ENCODE results near the gene WHRN.

WHRN gene

DNA sequence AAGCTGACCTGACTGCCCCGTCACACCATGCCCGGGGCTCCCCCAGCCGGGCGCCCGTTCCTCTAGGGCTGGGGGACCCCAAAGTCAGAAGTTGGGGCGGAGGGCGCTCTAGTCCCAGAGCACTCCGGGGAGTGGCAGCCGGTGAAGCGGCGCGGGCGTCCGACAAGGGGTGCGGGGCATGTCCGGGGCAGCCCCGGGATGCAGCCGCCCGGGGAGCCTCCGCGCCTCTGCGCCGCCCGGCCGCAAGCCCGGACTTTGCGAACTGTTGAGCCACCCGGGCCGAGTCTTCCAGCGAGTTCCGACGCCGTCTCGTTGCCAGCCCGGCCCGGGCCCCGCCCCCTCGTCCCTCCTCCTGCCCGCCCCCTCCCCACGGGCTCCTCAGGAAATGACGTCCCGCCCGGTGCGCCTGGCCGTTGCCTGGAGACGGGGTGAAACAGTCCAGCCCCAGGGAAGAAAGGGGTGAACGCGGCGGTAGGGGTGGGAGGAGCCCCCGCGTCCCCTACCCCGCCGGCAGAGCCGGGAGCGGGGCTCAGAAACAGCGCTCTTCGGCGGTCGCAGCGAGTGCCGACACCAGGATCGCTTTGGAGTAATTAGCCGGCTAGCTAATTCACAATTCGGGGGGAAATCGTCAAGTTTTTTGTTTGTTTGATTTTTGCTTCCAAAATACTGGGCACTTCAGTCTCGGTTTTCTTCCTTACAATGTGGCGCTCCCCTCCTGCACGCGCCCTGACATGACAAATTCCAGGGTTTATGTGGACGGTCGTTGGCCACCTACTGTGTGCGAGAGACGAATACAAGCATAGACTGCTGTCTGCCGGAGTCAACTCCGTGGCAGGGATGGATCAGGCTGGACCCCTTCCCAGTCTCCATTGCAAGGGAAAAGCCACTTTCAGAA lies at the start of gene WHRN:
WHRN (minus strand) TSS at position 287 of the 895 bp plus-strand sequence. CDS start 672 bp downstream, outside the sequence.
- peak; percentile 83 to 99 (median 90) for DNase-seq

DNA sequence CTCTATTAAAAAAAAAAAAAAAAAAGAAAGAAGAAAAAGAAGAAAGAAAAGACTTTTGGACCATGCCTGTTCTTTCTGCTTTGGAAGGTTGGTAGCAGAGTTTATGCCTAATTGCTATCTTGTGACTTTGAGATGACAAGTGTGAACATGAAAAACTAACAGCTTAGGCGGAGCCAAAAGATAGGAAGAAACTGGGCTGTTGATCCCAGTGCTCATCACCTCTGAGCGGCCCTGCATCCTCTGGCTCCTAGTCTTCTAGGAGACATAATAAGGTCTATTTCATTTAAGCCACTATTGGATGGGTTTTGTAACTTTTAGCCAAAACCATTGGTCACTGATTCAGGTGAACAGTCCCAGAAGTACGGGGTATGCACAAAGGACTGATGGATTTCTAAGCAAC lies 47.9 kb upstream of the WHRN start:
- DNase-seq = no peak
- intact Hi-C loops (cut with DNase I) = no loop called here

More for the DNA sequence above, at the start of gene WHRN:
- intact Hi-C loops (cut with DNase I) = loop anchor here (2.0 to 5.0 kb wide), 2 partner anchors 71 to 82 kb away; partner anchors contain the start of gene ATP6V1G1

DNA sequence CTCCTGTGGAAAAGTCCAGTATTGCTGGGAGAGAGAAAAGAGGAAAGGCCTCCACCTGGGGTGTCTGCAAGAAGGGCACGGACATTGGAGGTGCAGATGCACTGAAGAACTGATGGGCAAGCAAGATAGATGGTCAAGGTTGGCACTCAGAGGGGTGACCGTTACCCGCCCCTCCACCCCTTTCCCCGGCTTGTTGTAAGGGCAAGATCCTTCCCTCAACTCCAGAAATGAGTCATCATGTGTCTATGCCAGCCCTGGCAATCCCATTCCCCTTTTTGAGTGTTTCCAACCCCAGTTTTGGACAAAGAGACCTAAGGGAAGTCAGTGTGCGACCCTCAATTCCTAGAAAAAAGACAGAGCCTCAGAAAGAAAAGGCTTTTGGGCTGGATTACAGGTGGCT lies 47.4 kb upstream of the WHRN start:
- DNase-seq = no peak

DNA sequence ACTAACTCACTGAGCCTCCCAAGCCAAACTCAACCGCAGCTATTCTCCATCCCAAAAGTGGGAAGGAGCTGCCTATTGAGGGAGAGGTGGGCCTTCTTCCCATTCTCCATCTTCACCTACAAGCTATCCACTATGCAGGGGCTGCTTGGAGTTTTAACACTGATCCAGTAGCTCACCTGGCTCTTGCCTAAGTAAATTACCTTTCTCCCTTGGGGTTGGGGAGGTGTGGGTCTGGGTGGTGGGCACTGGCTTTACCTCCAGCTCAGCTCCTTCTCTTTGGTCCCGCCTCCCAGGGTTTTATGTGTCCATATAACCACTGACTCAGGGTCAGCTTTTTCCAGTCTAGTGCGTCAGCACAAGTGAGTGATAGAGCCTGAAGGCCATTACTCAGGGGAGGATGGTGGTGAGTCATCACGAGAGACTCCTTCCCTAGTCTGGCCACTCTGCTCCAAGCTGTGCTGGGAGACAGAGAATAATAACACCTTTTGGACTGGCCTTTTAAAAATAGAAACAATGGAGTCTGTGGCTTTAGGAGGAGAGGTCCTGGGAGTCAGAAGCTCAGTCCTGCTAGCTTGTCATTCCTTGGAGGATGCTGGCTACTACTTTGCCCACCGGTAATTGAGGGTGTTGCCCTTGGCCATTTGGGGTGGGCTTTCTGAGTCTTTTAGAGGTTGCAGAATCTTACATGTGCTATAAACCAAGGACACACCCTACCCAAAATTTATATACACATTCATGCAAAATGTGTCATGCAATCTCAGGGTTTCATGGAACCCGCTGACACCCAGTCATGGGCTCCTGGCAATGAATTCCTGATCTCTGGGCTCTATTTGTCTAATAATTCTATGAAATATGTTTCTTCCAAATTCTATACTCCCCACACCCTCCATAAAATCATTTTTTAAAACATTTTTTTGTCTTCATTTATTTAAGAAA lies 46.7 kb upstream of the WHRN start:
- intact Hi-C loops (cut with DNase I) = no loop called here
- no peak for DNase-seq

More for the DNA sequence above, 47.4 kb upstream of the WHRN start:
- intact Hi-C loops (cut with DNase I) = no loop called here

DNA sequence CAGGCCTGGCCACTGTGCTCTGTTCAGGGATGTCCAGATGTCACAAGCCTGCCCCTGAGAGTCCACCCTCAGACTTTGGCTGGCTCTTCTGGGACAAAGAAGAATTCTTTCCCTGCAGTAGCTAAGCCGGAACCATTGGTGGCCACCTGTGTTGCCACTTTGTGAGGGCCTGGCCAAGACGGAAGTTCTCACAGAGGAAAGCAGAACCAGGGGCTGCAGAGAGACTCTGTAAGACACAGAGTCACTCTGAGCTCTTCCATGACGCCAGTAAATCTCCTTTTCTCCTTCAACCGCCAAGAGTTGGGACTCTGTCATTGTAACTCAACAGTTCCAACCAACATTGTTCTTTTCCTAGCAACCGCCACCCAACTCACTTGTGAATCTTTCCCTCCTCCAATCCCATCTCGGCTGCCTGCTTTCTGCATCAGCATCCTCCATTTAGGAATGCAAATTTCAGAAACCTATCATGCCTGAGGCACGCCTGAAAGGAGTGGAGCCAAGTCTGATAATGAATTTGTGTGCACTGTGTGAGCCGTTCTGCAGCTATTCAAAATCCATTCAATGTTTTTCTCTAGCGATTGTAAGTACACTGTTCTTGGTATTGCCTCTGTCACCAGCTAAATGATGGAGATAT lies 44.5 kb upstream of the WHRN start:
- DNase-seq = no peak
- intact Hi-C loops (cut with DNase I) = no loop called here

DNA sequence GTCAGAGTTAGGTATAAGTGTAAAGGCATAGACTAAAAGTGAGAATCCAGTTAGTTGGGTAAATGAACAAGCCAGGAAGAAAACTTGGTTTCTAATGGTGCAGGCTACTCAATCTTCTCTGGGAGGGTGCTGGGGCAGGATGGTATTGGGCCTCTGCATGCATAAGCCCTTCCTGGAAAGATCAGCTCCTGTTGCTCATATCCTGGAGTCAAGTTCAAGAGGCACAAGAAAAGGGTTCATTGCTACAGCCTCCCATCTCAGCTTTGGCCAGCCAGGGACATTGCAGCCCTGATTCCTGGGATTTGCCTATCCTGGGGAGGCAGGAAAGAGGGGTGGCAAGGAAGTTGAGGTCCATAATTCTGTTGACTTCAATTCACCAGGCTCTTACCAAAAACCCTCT lies 41.6 kb upstream of the WHRN start:
- DNase-seq = no peak
- intact Hi-C loops (cut with DNase I) = no loop called here

DNA sequence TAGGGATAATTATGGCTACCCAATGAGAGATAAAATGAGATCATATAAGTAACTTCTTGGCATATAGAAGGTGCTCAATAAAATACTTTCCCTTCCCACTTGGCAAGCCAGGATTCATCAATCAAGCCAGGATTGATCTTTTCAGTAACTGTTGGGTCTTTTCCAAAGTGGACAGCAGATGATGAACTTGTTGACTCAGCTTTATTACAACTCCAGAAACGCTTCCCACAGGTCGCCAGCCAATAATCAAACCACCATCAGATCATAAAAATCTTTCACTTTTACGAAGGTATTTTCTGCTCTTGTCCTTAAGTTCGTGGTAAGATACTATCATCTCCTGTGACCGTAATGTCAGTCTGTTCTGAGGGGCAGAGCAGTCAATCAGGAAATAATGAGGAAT lies 39.8 kb upstream of the WHRN start:
- intact Hi-C loops (cut with DNase I) = no loop called here
- DNase-seq = no peak

DNA sequence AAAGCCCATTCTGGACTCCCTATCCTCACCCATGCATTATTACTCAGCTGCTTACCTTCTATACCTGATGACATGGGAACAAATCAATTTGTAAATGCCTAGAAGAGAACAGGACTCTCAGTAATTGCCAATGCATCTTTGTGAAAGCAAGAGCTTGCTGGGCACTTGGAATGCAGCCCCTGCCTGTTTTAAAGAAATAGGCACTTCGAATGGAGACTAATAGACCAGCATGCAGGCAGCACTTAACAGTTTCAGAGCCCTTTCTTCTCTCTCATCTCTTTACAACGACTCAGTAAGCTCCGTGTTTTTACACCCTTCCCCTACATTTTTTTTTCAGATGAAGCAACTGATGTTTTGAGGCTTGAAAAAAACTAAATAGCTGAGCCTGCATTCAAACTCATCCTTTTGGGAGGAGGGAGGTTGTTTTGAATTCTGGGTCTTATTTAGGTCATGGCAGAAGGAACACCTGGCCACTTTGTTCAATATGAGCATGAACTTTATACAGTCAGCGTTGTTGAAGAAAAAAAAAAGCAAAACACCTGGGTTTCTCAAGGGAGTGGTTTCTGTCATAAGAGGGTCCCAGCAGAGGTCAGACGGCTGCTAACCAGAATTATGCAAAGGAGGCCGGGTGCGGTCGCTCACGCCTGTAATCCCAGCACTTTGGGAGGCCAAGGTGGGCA lies 34.6 kb upstream of the WHRN start:
- intact Hi-C loops (cut with DNase I) = no loop called here
- no peak for DNase-seq

DNA sequence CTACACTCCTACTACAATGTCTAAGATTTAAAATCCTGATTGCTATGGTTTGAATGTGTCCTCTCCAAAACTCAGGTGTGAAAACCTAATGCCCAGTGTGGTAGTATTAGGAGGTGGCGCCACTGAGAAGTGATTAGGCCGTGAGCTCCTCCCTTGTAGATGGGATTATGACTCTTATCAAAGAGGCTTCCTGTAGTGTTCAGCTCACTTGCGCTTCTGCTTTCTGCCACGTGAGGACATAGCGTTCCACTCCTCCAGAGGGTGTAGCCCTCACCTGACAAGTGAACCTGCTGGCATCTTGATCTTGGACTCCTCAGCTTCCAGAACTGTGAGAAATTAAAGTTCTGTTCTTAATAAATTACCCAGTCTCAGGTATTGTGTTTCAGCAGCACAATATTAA lies 33.0 kb upstream of the WHRN start:
- intact Hi-C loops (cut with DNase I) = no loop called here
- no peak for DNase-seq

DNA sequence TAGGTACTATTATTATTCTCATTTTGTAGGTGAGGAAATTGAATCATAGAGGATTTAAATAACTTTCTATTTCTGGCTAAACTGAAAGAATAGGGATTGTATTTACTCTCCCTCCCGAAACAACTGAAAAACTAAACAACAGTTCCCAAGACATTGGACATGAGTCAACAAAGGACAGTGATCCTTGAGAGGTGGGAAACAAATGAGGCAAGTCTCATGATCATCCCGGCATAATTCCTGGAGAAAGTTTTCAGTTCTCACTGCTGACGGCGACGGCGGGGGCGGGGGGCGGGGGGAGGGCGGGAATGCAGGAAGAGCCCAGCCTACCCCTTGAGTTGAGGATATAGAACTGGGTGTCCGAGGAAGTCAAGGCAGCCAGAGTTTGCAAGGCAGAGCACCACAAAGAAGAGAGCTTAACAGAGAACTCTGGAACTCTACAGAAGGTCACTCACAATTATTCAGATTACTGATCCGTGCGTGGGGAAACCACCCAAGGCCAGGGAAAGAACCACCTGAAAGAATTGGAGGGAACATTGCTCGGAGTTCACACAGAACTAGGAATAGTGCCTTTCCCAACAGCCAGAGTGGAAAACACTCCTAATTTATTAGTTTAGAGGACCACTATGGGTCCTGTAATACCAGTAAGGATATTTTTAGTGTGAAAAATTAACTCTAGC lies 27.4 kb upstream of the WHRN start:
- DNase-seq = no peak
- intact Hi-C loops (cut with DNase I) = no loop called here

DNA sequence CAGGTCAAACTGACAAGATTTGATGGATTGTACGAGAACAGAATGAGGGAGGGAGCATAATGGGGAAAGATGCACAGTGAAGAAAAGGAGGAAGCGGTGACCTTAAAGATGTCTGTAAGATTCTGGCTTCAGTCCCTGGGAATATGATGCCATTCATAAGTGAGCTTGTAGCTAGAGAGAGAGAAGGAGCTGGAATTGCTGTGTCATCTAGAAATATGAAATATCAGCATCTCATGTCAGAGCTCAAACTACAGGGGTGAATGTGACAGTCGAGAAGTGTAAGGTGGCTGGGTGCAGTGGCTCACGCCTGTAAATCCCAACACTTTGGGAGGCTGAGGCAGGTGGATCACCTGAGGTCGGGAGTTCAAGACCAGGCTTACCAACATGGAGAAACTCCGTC lies 24.0 kb upstream of the WHRN start:
- no peak for DNase-seq
- intact Hi-C loops (cut with DNase I) = no loop called here

DNA sequence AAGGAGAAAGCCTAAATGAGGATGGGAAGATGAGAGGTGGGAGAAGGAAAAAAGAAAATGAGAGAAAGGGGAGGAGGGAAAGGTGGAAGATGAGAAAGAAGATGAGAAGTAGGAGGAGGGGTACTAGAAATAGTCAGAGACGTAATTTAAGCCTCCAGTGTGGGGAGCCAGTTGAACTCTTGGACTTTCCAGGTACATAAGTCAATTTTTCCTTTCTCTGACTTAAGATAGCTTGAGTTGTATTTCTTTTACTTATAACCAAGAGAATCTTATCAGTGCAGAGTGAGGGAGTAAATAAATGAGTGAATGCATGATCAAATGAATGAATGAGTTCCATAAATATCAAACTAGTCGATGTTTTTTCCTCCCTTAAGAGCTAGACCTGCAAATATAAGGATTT lies 21.5 kb upstream of the WHRN start:
- intact Hi-C loops (cut with DNase I) = no loop called here
- no peak for DNase-seq

DNA sequence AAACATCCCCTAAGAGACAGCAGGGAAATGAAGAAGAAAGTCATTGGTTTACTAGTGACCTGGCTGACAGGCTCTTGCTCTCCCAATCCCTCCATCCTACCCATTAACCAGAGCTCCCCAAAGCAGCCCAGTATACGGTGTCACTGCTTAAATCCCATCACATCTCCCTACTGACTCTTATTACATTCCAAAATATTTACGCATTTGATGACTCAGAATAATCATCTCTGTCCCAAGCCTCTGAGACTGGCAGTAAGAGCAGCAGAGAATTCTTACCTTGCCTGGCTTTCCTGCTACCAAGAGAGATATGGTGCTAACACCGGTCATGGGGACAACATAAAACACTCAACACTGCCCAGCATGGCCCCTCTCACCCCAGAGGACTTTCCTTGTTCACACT lies 20.2 kb upstream of the WHRN start:
- no peak for DNase-seq
- intact Hi-C loops (cut with DNase I) = no loop called here

DNA sequence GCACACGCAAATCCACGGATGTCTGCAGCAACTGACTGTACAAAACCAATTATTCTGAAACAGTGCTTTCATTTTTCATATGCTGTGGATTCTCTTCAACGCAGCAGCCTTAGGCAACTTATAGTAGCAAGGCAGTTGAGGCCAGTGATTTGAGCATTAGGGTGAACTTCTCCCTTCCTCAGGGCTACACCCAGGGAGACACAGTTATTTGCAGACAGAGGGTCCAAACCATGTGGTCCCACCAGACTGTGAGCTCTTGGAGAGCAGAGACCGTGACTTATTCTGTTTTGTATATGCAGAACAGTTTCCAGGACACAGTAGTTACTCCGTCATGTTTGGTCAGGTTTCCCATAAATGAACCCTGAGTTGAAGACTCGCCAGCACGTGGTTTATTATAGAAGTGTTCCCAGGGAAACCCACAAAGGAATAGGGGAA lies 19.0 kb upstream of the WHRN start:
- DNase-seq = peak in 1 of 10 donors; percentile 22
- intact Hi-C loops (cut with DNase I) = no loop called here

DNA sequence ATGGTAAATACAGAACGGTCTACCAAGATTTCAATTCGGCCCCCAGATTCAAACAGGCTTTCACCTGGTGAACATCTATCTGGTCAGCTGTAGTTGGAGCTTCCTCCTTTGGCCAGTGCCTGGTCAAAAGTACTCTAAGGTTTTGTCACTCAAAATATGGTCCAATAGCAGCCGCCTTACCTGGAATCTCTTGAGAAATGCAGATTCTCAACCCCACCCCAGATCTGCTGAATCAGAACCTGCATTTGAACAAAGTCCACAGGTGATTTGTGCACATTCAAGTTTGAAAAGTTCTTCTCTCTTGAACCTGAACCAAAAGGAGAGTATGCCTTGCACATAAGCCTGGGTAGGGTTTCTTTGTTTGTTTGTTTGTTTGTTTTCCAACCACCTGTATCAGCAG lies 17.6 kb upstream of the WHRN start:
- intact Hi-C loops (cut with DNase I) = no loop called here
- DNase-seq = no peak

DNA sequence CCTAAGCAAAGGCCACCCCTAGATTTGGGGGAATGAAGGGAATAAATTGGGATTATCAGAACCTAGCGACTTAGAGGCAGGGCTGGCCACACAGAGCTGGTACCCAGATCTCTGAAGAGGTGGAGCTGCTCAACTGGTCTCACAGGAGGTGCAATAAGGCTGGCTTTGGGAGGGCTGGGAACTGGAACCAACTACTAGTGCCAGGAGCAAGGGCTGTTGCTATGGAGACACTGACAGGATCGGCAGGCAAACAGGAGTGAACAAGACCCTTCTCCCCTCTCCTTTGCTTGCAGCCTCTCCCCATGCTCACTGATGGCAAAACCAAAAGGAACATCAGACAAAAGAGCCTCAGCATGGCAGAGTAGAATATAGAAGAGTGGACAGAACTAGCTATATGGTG lies 17.0 kb upstream of the WHRN start:
- DNase-seq = peak in 1 of 10 donors; percentile 56
- intact Hi-C loops (cut with DNase I) = no loop called here

DNA sequence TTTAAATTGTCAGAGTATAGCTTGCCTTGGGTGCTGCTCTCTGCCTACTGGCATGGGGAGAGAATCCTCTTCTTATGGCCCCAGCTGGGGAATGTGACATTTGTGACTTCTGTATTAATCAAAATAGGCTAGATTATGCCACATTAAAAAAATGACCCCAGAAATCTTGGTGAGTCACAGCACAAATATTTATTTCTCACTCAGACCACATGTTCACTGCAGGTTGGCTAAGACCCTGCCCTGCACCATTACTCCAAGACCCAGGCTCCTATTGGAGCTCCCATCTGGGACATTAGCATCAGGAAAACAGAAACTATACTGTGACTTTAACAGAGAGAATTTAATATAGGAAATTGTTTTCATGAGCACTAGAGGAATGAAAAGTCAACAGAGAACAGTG lies 16.6 kb upstream of the WHRN start:
- intact Hi-C loops (cut with DNase I) = no loop called here
- DNase-seq = no peak

DNA sequence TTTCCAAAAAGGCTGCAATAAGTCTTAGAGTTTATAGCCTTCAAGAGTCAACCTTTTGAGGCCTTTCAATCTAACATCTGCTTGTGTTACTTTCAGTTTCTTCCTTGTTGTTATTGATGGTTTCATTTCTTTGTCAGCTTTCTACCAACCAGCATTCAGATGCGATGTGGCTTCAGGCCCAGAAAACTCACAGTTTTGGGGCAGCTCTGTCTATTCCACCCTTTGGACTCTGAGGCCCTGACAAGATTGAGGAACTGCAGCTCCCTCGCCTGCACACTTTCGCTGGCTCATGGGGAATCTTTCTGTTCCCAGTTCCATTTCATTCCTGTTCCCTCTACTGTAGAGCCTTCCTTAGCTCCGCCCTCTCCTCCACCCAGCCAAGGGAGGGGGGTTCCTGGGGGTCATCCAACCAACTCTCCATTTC lies 13.3 kb upstream of the WHRN start:
- peak in 1 of 10 donors; percentile 20 for DNase-seq
- intact Hi-C loops (cut with DNase I) = no loop called here

DNA sequence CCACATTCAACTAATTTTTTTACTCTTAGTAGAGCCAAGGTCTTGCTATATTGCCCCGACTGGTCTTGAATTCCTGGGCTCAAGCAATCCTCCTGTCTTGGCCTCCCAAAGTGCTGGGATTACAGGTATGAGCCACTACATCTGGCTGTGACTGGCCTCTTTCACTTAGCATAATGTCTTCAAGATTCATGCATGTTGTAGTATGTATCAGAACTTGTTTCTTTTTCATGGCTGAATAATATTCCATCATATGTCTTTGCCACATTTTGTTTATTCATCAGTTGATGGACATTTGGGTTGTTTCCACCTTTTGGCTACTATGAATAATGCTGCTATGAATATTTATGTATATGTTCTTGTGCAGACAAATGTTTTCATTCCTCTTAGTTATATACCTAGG lies 12.8 kb upstream of the WHRN start:
- DNase-seq = peak in 1 of 10 donors; percentile 10
- intact Hi-C loops (cut with DNase I) = no loop called here

DNA sequence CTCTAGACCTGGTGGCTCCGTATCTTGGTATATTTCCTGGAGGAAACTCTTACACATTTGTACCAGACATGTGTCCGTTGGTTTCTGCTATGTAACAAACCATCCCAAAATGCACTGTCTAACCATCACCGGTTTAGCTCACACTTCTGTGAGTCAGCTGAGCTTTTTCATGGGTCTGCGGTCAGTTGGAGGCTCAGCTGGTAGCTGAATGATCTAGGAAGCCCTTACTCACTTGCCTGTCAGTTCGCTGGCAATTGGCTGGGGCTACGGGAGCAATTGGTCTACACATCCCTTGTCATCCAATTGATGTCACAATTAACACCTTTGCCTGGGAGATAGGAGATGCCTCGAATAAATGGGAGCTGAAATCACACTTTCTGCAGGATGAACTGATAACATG lies 11.6 kb upstream of the WHRN start:
- DNase-seq = peak in 1 of 10 donors; percentile 42
- intact Hi-C loops (cut with DNase I) = no loop called here
